Astrocyte (in vitro differentiated cells and primary cell): ENCODE measurements around the gene CD34. TPM values are rescaled to one million over a fixed set of nuclear protein-coding genes. Genes with fewer than 3 reads are reported as not detected.
A peak's percentile ranks its signal among the peaks of the same experiment; 100 is the strongest.
"Not testable (repeated sequence)": the region's sequence is repeated elsewhere in the genome, so short reads cannot be mapped to it uniquely, and the experiment has no call there.

ENCODE experiments used
- DNase-seq: peaks from one replicate; pipeline ENCODE4 v3.0.0-alpha.2; 2010; ENCODE audit warnings: low read depth
- FAIRE-seq: peaks from 2 replicates; lab custom pipeline; 2011; peaks lifted over from hg19 to GRCh38; lab: Jason Lieb, UNC
- H2AFZ ChIP-seq: 2 replicates; pipeline ENCODE4 v1.6.0; 2012; ENCODE audit warnings: low read depth, low read length, inconsistent platforms
- H3K27ac ChIP-seq: 2 replicates; pipeline ENCODE4 v1.5.1; 2011; ENCODE audit warnings: low read depth, low read length, inconsistent platforms
- H3K27me3 ChIP-seq: 2 replicates; pipeline ENCODE4 v1.6.0; 2011; ENCODE audit warnings: low read length, inconsistent platforms; ENCODE audit not compliant: insufficient read depth
- H3K36me3 ChIP-seq: 2 replicates; pipeline ENCODE4 v1.5.1; 2011; ENCODE audit warnings: low read length, inconsistent platforms; ENCODE audit not compliant: insufficient read depth
- H3K4me1 ChIP-seq: 2 replicates; pipeline ENCODE4 v1.5.1; 2011; ENCODE audit warnings: low read length, inconsistent platforms; ENCODE audit not compliant: insufficient read depth
- H3K4me2 ChIP-seq: 2 replicates; pipeline ENCODE4 v1.6.0; 2012; ENCODE audit warnings: low read length, inconsistent platforms
- H3K4me3 ChIP-seq: 2 replicates; pipeline ENCODE4 v1.5.1; 2011; ENCODE audit warnings: low read depth, mild to moderate bottlenecking, low read length, inconsistent platforms; ENCODE audit not compliant: insufficient read depth
- H3K79me2 ChIP-seq: 2 replicates; pipeline ENCODE4 v1.6.0; 2012; ENCODE audit warnings: mild to moderate bottlenecking, low read length, inconsistent platforms; ENCODE audit not compliant: insufficient read depth
- H3K9ac ChIP-seq: 2 replicates; pipeline ENCODE4 v1.6.0; 2012; ENCODE audit warnings: mild to moderate bottlenecking, low read length, inconsistent platforms
- H3K9me3 ChIP-seq: 2 replicates; pipeline ENCODE4 v1.5.1; 2012; ENCODE audit warnings: low read depth, mild to moderate bottlenecking, low read length, inconsistent platforms; ENCODE audit not compliant: insufficient read depth
- H4K20me1 ChIP-seq: 2 replicates; pipeline ENCODE4 v1.6.0; 2012; ENCODE audit warnings: low read length, inconsistent platforms; ENCODE audit not compliant: insufficient read depth
- H3K27ac Mint-ChIP-seq: one replicate; pipeline ENCODE4 v1.8.0; 2021; ENCODE audit warnings: mild to moderate bottlenecking, mixed read lengths; ENCODE audit not compliant: unreplicated experiment
- H3K27me3 Mint-ChIP-seq: one replicate; pipeline ENCODE4 v1.8.0; 2021; ENCODE audit warnings: low read depth, mixed read lengths; ENCODE audit not compliant: unreplicated experiment
- H3K36me3 Mint-ChIP-seq: one replicate; pipeline ENCODE4 v1.8.0; 2021; ENCODE audit warnings: low read depth, mixed read lengths; ENCODE audit not compliant: unreplicated experiment
- H3K4me1 Mint-ChIP-seq: one replicate; pipeline ENCODE4 v1.8.0; 2021; ENCODE audit warnings: low read depth, mixed read lengths; ENCODE audit not compliant: unreplicated experiment
- H3K4me3 Mint-ChIP-seq: one replicate; pipeline ENCODE4 v1.8.0; 2021; ENCODE audit warnings: mild to moderate bottlenecking, moderate library complexity, mixed read lengths; ENCODE audit not compliant: unreplicated experiment
- H3K9me3 Mint-ChIP-seq: one replicate; pipeline ENCODE4 v1.8.0; 2021; ENCODE audit warnings: mild to moderate bottlenecking, mixed read lengths; ENCODE audit not compliant: unreplicated experiment
- CTCF ChIP-seq: IDR thresholded peaks from 2 replicates; pipeline ENCODE4 v1.5.1; 2011; ENCODE audit warnings: low read depth, mild to moderate bottlenecking, inconsistent platforms, low read length, moderate library complexity; ENCODE audit not compliant: insufficient read depth
- EZH2 ChIP-seq: IDR thresholded peaks from 2 replicates; pipeline ENCODE4 v1.6.1; 2012; ENCODE audit warnings: mild to moderate bottlenecking, low read length, inconsistent platforms; ENCODE audit not compliant: insufficient read depth
- total RNA-seq: library from RNA; stranded (reverse); gene quantifications from 2 replicates; pipeline ENCODE4 v1.2.1, GENCODE V29; 2021

Gene CD34
- total RNA-seq, 1 donor from 2014 or later, result 0.45 TPM

- DNase-seq (no peak), FAIRE-seq (no peak)
- Histone ChIP-seq H3K4me1 (peaks cover 3% of the 10 kb centered on the region), H3K9me3 (no peaks in the 10 kb centered on the region), H3K9ac (no peak overlapping the region), H3K4me3 (no peak overlapping the region), H3K27me3 (peaks cover 5% of the 10 kb centered on the region), H3K27ac (no peak overlapping the region), H3K79me2 (no peaks in the 10 kb centered on the region), H3K36me3 (no peaks in the 10 kb centered on the region), H2AFZ (no peak overlapping the region), H4K20me1 (no peaks in the 10 kb centered on the region), H3K4me2 (no peak overlapping the region)
- no peak overlapping the region for H3K4me3 Mint-ChIP-seq
- H3K27ac Mint-ChIP-seq, result no peak overlapping the region
- H3K36me3 Mint-ChIP-seq, result no peaks in the 10 kb centered on the region
- no peaks in the 10 kb centered on the region for H3K27me3 Mint-ChIP-seq
- H3K9me3 Mint-ChIP-seq, result no peaks in the 10 kb centered on the region
- TF ChIP-seq CTCF, result no peak
- TF ChIP-seq EZH2, result no peak
- H3K4me1 Mint-ChIP-seq, result peaks cover 3% of the 10 kb centered on the region
Observed at GRCh38 chr1:207948536-207949250, 37.8 kb upstream of the CD34 start.

DNA sequence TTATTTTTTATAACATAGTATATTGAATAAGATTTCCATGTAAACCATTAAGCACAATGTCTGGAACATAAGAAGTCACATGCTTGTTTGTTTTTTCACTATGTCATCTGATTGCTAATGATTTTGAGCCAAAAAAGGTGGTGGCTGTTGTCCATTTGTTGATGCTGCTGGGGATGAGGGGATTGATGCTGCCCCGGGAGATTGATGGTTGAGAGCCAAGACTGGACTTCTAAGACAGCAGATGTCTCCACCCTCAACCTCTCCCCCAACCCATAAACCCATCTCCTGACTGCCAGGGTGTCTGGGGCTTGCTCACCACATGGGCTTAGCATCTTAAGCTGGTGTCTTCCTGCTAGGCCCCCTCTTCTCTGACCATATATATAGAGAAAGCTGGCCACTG, 35.8 kb upstream of the CD34 start:
- H3K36me3 ChIP-seq, result no peaks in the 10 kb centered on the region
- no peaks in the 10 kb centered on the region for H3K27me3 Mint-ChIP-seq
- H3K4me3 Mint-ChIP-seq, result no peak overlapping the region
- H3K4me3 ChIP-seq, result no peak overlapping the region
- no peak overlapping the region for H3K27ac Mint-ChIP-seq
- peaks cover 3% of the 10 kb centered on the region for H3K4me1 Mint-ChIP-seq
- no peak for FAIRE-seq
- H3K4me1 ChIP-seq, result peaks cover 3% of the 10 kb centered on the region
- TF ChIP-seq EZH2 (no peak), CTCF (no peak)
- H3K4me2 ChIP-seq, result no peak overlapping the region
- no peak overlapping the region for H2AFZ ChIP-seq
- H3K79me2 ChIP-seq, result no peaks in the 10 kb centered on the region
- no peaks in the 10 kb centered on the region for H3K36me3 Mint-ChIP-seq
- H3K9me3 Mint-ChIP-seq, result no peaks in the 10 kb centered on the region
- DNase-seq, result no peak
- no peak overlapping the region for H3K27ac ChIP-seq
- H3K9me3 ChIP-seq, result no peaks in the 10 kb centered on the region
- no peak overlapping the region for H3K9ac ChIP-seq
- peaks cover 4% of the 10 kb centered on the region for H3K27me3 ChIP-seq
- H4K20me1 ChIP-seq, result no peaks in the 10 kb centered on the region

DNA sequence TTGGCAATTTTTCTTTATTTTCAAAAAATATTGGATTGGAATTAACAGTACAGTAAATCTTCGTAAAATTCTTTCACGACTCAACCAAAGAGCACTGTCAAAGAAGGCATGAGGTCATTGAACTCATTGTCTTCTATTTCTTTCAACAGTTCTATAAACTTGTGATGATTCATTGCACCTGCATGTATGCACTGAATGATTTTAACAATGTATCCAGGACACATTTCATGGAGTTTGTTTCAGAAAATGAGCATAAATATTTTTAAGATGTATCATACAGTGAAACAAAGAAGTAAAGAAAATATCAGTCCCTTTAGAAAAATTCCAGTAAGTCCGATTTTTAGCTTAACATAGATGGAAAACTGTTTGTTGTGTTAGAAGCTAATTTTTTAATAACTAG, 33.6 kb upstream of the CD34 start:
- no peaks in the 10 kb centered on the region for H3K79me2 ChIP-seq

GRCh38 chr1:207942337-207942741, 31.4 kb upstream of the CD34 start:
- not testable (repeated sequence) for H3K4me3 Mint-ChIP-seq, H3K4me2 ChIP-seq, H3K79me2 ChIP-seq, H3K9me3 ChIP-seq, H3K9ac ChIP-seq, H3K4me3 ChIP-seq, DNase-seq, H4K20me1 ChIP-seq, H3K27ac ChIP-seq, H3K36me3 ChIP-seq, H3K9me3 Mint-ChIP-seq, H3K4me1 Mint-ChIP-seq, H3K27me3 Mint-ChIP-seq, H3K27me3 ChIP-seq, H3K27ac Mint-ChIP-seq, FAIRE-seq, H3K36me3 Mint-ChIP-seq, H3K4me1 ChIP-seq
- peak overlapping the region; percentile 45 for H2AFZ ChIP-seq

More for the DNA sequence above, 33.6 kb upstream of the CD34 start:
- H3K4me3 ChIP-seq, result no peak overlapping the region
- H3K4me2 ChIP-seq, result no peak overlapping the region
- Mint-ChIP-seq H3K27ac (no peak overlapping the region), H3K4me1 (peaks cover 3% of the 10 kb centered on the region), H3K4me3 (no peak overlapping the region), H3K27me3 (no peaks in the 10 kb centered on the region), H3K36me3 (no peaks in the 10 kb centered on the region), H3K9me3 (no peaks in the 10 kb centered on the region)
- peaks cover 3% of the 10 kb centered on the region for H3K4me1 ChIP-seq
- peak; percentile 59 for DNase-seq
- H3K27ac ChIP-seq, result peak overlapping the region; percentile 23
- no peak for TF ChIP-seq CTCF
- no peak for TF ChIP-seq EZH2
- H3K9ac ChIP-seq, result no peak overlapping the region
- no peak for FAIRE-seq
- H4K20me1 ChIP-seq, result no peaks in the 10 kb centered on the region
- no peaks in the 10 kb centered on the region for H3K27me3 ChIP-seq
- no peak overlapping the region for H2AFZ ChIP-seq
- H3K9me3 ChIP-seq, result no peaks in the 10 kb centered on the region
- no peaks in the 10 kb centered on the region for H3K36me3 ChIP-seq
